Activated naive CD8-positive, alpha-beta T cell treated with anti-CD3 and anti-CD28 coated beads, Interleukin-2, amount 10 ng/mL, durations not matched to agents 7 days and 5 days (primary cell): ENCODE data around the gene HOXC10. TPM values are rescaled to one million over a fixed set of nuclear protein-coding genes. Genes with fewer than 3 reads are reported as not detected.

Experiments
- ATAC-seq: fragments of 150-1000 bp; cut with Tn5 transposase; one replicate; pipeline ENCODE4 v1.10.0; 2021; ENCODE audit warnings: low read depth, moderate library complexity
- POLR2A ChIA-PET: fragments of 350-600 bp; sonication (Branson Sonifier 250); formaldehyde crosslinking; loops from one replicate; lab custom pipeline; 2021; ENCODE audit warnings: antibody characterized with exemption; lab: Charles Lee
- DNase-seq: peaks from one replicate; pipeline ENCODE4 v3.0.0; 2021
- H3K27ac Mint-ChIP-seq: one replicate; pipeline ENCODE4 v1.8.0; 2022; ENCODE audit warnings: mild to moderate bottlenecking, mixed read lengths
- H3K27me3 Mint-ChIP-seq: one replicate; pipeline ENCODE4 v1.8.0; 2022; ENCODE audit warnings: mild to moderate bottlenecking, moderate library complexity, mixed read lengths
- H3K36me3 Mint-ChIP-seq: one replicate; pipeline ENCODE4 v1.8.0; 2021; ENCODE audit warnings: mild to moderate bottlenecking, mixed read lengths
- H3K4me1 Mint-ChIP-seq: one replicate; pipeline ENCODE4 v1.8.0; 2021; ENCODE audit warnings: mixed read lengths
- H3K4me3 Mint-ChIP-seq: one replicate; pipeline ENCODE4 v1.8.0; 2022; ENCODE audit warnings: mild to moderate bottlenecking, moderate library complexity, mixed read lengths
- H3K9me3 Mint-ChIP-seq: one replicate; pipeline ENCODE4 v1.8.0; 2021; ENCODE audit warnings: mixed read lengths
- total RNA-seq, 2 experiments: library from RNA; stranded (reverse); gene quantifications; one replicate each; pipeline ENCODE4 v1.2.3, GENCODE V29; 2021

Gene HOXC10
- total RNA-seq, 2 experiments from 2014 or later: not detected

DNA sequence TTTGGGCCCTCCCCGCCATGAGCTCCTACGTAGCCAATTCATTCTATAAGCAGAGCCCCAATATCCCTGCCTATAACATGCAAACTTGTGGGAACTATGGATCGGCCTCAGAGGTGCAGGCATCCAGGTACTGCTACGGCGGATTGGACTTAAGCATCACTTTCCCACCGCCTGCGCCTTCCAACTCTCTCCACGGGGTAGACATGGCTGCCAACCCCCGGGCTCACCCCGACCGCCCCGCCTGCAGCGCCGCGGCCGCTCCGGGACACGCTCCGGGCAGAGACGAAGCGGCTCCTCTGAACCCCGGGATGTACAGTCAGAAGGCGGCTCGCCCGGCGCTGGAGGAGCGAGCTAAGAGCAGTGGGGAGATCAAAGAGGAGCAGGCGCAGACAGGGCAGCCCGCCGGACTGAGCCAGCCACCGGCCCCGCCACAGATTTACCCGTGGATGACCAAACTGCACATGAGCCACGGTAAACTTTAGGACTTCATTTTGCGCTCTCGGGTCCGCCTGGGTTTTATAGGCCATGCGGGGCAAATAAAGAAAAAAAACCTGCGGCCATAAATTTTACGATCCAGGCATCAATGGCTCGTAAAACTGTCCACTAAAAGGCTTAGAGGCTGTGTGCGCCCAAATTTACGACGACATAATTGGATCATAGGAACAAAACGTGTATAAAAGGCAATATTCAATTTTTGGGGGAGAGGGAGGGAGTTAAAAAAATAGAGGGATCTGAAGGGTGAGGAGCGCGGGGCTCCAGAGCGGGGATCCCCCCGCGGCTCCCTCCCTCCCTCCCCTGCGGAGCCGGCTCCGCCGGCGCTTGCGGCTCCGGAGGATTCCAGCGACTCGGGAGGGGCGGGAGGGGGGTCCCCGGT lies 48.4 kb downstream of the HOXC10 start:
- DNase-seq (peak; percentile 56), ATAC-seq (peak; percentile 6)
- POLR2A ChIA-PET: interaction anchor here (0.6 to 1.3 kb wide), 2 partner anchors 24 to 157 kb away, joined by 3 to 8 read pairs; partner anchors contain the start of gene HOXC8
- Mint-ChIP-seq H3K27me3 (peaks cover 93% of the 10 kb centered on the region), H3K4me3 (peak overlapping the region; percentile 54), H3K27ac (no peak overlapping the region), H3K36me3 (no peaks in the 10 kb centered on the region), H3K9me3 (no peaks in the 10 kb centered on the region), H3K4me1 (peaks cover 19% of the 10 kb centered on the region)

- no peak for DNase-seq
- peak overlapping the region; percentile 30 for H3K4me3 Mint-ChIP-seq
- H3K27me3 Mint-ChIP-seq: peaks cover 93% of the 10 kb centered on the region
- H3K9me3 Mint-ChIP-seq: no peaks in the 10 kb centered on the region
- peaks cover 16% of the 10 kb centered on the region for H3K4me1 Mint-ChIP-seq
- no peaks in the 10 kb centered on the region for H3K36me3 Mint-ChIP-seq
- POLR2A ChIA-PET: no interaction called here
- ATAC-seq: peak; percentile 44
- no peak overlapping the region for H3K27ac Mint-ChIP-seq
Measured at GRCh38 chr12:54033980-54034784, 49.2 kb downstream of the HOXC10 start.

DNA sequence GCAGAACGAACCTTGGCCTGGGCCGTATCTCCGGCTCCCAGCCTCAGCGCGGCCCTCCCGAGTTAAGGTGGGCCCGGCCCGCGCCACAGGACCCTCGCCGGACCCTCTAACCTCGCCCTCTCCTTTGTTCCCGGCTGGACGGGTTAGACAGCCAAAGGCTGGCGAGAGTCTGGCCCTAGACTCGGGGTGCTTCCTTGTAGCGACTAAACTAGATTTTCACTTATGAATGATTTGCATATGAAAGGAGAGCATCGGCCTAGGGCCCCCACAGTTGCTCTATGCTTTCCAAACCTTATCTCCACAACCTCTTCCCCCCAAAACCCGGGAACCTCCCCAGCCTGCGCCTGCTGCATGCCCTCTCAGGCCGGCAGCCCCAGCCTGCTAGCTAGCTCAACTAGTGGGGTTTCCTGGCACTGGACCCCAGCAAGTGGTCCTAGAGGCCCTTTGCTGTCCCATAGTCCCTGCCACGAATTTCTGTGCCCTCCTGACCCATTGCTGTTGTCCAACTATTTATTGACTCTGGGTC lies 49.9 kb downstream of the HOXC10 start:
- Mint-ChIP-seq H3K4me1 (peaks cover 11% of the 10 kb centered on the region), H3K4me3 (peak overlapping the region; percentile 10), H3K27me3 (peaks cover 94% of the 10 kb centered on the region), H3K27ac (no peak overlapping the region), H3K36me3 (no peaks in the 10 kb centered on the region), H3K9me3 (no peaks in the 10 kb centered on the region)
- POLR2A ChIA-PET: no interaction called here
- no peak for DNase-seq
- no peak for ATAC-seq

GRCh38 chr12:54035568-54036264 lies 50.8 kb downstream of the HOXC10 start:
- DNase-seq (no peak), ATAC-seq (no peak)
- no peak overlapping the region for H3K4me3 Mint-ChIP-seq
- H3K27me3 Mint-ChIP-seq: peaks cover 95% of the 10 kb centered on the region
- H3K9me3 Mint-ChIP-seq: no peaks in the 10 kb centered on the region
- peaks cover 10% of the 10 kb centered on the region for H3K4me1 Mint-ChIP-seq
- POLR2A ChIA-PET: no interaction called here
- H3K36me3 Mint-ChIP-seq: no peaks in the 10 kb centered on the region
- no peak overlapping the region for H3K27ac Mint-ChIP-seq

DNA sequence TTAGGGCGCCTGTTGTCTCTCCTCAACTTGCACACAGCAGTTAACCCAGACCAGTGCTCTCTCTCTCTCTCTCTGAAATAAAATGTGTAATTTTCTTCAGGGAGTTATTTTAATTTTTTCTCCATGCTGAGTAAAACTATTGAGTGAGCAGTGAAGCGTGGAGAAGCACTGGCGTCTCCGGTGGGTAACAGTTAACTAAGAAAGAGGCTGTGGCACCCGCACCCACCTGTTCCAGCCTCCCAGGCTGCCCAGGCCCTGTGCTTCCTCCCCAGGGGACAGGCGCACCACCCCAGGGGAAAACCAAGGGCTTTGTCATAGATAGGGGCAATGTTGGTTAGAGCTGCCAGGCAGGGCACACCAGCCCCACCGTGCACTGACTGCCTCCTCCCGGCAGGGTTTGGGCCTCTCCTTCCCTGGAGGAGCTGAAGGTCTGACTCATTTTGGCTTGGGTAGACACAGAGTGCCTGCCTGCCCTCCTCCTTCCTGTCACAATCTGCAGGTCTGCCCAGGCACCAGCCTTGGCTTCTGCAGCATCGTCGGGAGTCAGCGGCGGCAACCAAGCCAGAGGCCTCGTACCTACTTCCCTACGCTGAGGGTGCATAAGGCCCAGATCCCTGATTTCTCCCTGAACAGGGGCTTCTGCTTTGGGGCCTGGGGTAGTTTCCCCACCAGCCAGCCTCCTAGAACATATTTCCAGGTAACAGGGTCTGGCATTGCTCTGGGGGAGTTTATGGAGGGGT lies 51.8 kb downstream of the HOXC10 start:
- H3K27ac Mint-ChIP-seq: no peak overlapping the region
- H3K4me1 Mint-ChIP-seq: peaks cover 10% of the 10 kb centered on the region
- DNase-seq (no peak), ATAC-seq (no peak)
- POLR2A ChIA-PET: no interaction called here
- H3K27me3 Mint-ChIP-seq: peaks cover 91% of the 10 kb centered on the region
- no peaks in the 10 kb centered on the region for H3K36me3 Mint-ChIP-seq
- H3K9me3 Mint-ChIP-seq: no peaks in the 10 kb centered on the region
- no peak overlapping the region for H3K4me3 Mint-ChIP-seq

DNA sequence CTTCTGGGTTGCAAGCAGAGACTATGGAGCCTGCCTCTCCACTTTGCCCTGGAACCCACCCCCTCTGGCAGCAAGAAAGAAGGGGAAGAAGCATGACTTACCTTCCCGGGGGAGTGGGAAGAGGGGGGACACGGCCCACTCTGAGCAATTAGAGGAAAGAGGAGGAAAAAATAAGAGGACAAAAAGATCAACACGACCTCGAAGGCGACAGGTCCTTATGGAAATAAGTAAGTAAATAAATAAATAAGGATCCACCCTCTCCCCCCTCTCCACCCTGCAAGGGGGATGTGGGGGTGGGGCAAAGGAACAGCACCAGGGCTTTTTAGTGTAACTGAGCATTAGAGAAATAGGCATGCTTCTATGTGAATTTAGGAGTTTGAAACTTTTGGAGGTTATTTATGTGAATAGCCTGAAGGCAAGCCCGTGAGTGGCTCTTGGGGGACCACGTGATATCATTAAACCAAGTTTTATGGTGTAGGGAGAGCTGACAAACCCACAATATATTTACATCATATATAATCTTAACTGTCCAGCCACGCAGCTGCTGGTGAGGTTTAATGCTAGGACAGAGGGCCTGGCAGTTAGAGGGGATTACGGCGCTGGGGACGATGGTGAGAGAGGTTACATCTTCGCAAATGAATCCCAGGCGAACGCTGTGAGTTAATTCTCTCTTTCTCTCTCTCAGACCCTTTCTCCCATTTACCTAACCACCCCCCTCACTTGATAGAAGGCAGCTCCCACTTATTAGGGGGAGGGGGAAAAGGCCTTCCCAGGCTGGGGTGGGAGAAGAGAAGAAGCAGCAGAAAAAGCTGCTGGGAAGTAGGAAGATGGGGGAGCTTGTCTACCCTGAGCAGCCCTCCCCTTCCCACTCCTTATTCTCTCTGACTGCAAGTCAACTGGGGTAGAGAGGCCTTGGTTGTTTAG lies 52.7 kb downstream of the HOXC10 start:
- Mint-ChIP-seq H3K27ac (no peak overlapping the region), H3K36me3 (no peaks in the 10 kb centered on the region), H3K9me3 (no peaks in the 10 kb centered on the region), H3K4me3 (no peak overlapping the region), H3K27me3 (peaks cover 91% of the 10 kb centered on the region), H3K4me1 (peaks cover 9% of the 10 kb centered on the region)
- no peak for DNase-seq
- ATAC-seq: no peak
- POLR2A ChIA-PET: no interaction called here

DNA sequence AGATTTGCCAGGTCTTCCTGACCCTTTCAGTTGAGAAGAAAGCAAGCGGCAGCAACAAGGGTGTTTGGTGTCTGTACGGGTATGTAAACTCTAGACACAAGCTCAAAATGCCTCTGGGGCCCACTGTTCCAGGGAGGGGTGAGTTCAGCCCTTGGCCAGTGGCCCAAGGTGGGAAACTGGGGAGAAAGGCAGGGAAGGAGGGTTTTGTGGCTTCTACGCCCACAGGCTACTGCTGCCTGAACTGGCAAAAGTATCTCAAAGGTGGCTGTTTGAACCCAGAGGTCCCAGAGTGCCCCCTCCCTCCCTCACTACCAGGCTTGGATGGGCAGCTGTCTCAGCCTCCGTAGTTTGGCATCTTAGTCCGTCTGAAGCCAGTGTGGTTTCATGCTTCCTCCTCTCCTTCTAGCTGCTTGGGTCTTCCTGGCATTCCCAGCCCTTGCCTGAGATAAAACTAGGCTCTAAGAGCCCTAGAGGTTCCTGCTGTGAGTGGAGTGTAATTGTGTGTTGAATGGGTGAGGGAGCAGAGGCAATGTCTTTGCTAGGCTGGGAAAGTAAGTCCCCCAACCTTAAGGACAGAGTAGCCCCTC lies 53.4 kb downstream of the HOXC10 start:
- Mint-ChIP-seq H3K9me3 (no peaks in the 10 kb centered on the region), H3K27ac (no peak overlapping the region), H3K36me3 (no peaks in the 10 kb centered on the region), H3K4me3 (no peak overlapping the region), H3K27me3 (peaks cover 91% of the 10 kb centered on the region), H3K4me1 (peaks cover 8% of the 10 kb centered on the region)
- POLR2A ChIA-PET: no interaction called here
- ATAC-seq (no peak), DNase-seq (no peak)

DNA sequence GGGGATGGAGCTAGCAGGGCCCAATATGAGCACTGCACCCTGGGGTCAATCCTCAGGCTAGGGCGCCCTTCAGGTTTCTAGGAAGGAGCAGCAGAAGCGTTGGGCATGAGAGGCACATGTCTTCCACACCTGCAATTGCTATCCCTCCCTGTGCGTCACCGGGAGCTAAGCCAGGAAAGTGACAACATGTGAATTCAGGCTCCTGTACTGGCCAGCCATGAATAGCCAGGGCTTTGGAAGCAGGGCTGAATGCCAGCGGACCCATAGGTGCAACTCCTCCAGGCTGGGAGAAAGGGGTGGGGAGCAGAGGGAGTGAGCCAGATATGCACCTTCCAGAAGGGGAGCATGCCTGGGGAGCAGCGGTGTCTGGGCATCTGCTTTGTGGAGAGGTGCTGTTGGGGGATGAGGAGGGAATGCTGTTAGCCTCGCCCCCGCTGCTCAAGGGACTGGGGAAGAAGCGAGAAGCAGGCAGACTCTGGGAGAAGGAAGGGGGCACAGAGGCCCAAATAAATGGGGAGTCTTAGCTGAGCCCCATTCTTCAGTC lies 54.0 kb downstream of the HOXC10 start:
- no peak for ATAC-seq
- no peak overlapping the region for H3K27ac Mint-ChIP-seq
- H3K4me1 Mint-ChIP-seq: peaks cover 12% of the 10 kb centered on the region
- no peak overlapping the region for H3K4me3 Mint-ChIP-seq
- POLR2A ChIA-PET: interaction anchor here (0.6 kb wide), 1 partner anchor 398 kb away, joined by 3 read pairs; no protein-coding TSS in a partner anchor
- peaks cover 94% of the 10 kb centered on the region for H3K27me3 Mint-ChIP-seq
- no peaks in the 10 kb centered on the region for H3K36me3 Mint-ChIP-seq
- no peak for DNase-seq
- H3K9me3 Mint-ChIP-seq: no peaks in the 10 kb centered on the region

DNA sequence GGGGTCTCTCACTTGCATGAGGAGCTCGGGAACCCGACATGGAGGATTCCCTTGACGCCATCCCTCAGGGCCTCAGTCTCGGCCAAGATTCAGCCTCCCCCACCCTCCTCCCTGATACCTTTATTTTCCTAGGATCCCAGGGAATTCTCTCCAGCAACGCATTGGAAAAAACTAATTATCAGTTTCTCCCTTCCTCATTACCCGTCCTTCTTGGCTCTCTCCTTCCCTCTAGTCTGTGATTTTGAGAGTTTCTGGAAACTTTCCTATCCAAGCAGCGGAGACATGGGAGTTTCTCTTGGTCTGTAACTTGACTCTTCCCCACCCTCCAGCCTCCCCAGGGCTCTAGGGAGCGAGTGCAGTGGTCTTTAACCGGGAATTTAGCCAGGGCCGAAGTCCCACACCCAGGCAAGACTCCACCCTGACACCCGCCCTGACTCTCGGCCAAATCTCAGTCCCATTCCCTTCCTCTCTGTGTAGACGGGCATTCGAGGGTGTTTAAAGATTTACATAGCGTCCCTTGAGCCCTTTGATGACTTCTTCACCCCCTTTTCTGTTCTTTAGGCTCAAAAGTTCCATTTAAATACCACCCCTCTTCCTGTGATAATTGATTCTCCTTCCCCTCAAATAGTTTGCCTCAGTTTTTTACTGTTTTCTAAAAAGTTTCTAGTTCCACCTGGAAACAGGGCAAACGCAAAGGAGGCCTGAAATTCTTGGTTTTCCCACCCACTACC lies 54.6 kb downstream of the HOXC10 start:
- ATAC-seq (no peak), DNase-seq (no peak)
- POLR2A ChIA-PET: interaction anchor here (0.6 kb wide), 1 partner anchor 397 kb away, joined by 3 read pairs; no protein-coding TSS in a partner anchor
- Mint-ChIP-seq H3K27me3 (peaks cover 95% of the 10 kb centered on the region), H3K9me3 (no peaks in the 10 kb centered on the region), H3K36me3 (no peaks in the 10 kb centered on the region), H3K4me3 (no peak overlapping the region), H3K4me1 (peaks cover 14% of the 10 kb centered on the region), H3K27ac (no peak overlapping the region)
